Right atrium auricular region (tissue), 2 donors: ENCODE results near the gene PPP1CB. TPM values are rescaled to one million over a fixed set of nuclear protein-coding genes. Genes with fewer than 3 reads are reported as not detected.

Source experiments
- DNase-seq: peaks from one replicate; pipeline ENCODE4 v3.0.0-alpha.2; 2019; ENCODE audit warnings: low spot score
- H3K27ac ChIP-seq, 2 donors: fragments of 200-600 bp; sonication (generic); 1 replicate in 1 of 2; 2 replicates in 1 of 2; pipeline ENCODE4 v1.5.1; 2016 to 2019
- H3K27me3 ChIP-seq, 2 donors: fragments of 200-600 bp; sonication (generic); one replicate each; pipeline versions ENCODE4 v1.5.1 to v1.6.0; 2017 to 2019
- H3K36me3 ChIP-seq: fragments of 200-600 bp; sonication (generic); one replicate; pipeline ENCODE4 v1.5.1; 2016
- H3K4me1 ChIP-seq, 2 donors: fragments of 200-600 bp; sonication (generic); one replicate each; pipeline versions ENCODE4 v1.5.1 to v1.6.0; 2017 to 2019
- H3K4me3 ChIP-seq, 2 donors: fragments of 200-600 bp; sonication (generic); 1 replicate in 1 of 2; 2 replicates in 1 of 2; pipeline ENCODE4 v1.5.1; 2017 to 2019; ENCODE audit warnings: mild to moderate bottlenecking in 1 of 2, moderate library complexity in 1 of 2
- H3K9me3 ChIP-seq, 2 donors: fragments of 200-600 bp; sonication (generic); one replicate each; pipeline ENCODE4 v1.5.1; 2019
- total RNA-seq, 2 donors: library from RNA; depleted of rRNA; stranded (reverse); fragments of >200 nt; gene quantifications; one replicate each; pipeline ENCODE4 v1.1.0, GENCODE V29; 2016
- TF ChIP-seq, protein P1 (sequence below), 2 donors: fragments of 200-600 bp; sonication (generic); IDR thresholded peaks; one replicate each; pipeline ENCODE4 v1.5.1; 2019; ENCODE audit warnings: antibody characterized with exemption in 2 of 2

The PPP1CB gene
- total RNA-seq, 2 donors from 2014 or later = 185 to 213 TPM

DNA sequence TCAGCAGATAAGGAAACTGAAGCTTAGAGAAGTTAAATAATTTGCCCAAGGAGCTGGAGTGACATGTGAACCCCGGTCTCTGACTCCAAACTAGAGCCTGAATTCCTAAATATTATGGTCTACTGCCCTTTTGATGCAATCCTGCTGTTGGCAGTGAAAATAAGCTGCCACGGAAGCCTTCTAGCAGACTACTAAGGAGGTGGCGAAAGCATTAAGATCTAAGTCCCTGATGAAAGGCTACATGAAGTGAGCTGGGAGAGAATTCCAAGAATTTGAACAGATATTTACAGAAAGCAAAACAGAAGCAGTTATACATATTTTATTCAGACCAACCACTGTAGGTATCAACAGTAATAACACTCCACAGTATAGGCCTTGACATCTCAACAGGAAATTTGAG is 90.4 kb downstream of the PPP1CB start:
- no peaks in the 10 kb centered on the region for H3K4me1 ChIP-seq
- H3K4me3 ChIP-seq = no peak overlapping the region
- H3K9me3 ChIP-seq = no peaks in the 10 kb centered on the region
- TF ChIP-seq, protein P1, sequence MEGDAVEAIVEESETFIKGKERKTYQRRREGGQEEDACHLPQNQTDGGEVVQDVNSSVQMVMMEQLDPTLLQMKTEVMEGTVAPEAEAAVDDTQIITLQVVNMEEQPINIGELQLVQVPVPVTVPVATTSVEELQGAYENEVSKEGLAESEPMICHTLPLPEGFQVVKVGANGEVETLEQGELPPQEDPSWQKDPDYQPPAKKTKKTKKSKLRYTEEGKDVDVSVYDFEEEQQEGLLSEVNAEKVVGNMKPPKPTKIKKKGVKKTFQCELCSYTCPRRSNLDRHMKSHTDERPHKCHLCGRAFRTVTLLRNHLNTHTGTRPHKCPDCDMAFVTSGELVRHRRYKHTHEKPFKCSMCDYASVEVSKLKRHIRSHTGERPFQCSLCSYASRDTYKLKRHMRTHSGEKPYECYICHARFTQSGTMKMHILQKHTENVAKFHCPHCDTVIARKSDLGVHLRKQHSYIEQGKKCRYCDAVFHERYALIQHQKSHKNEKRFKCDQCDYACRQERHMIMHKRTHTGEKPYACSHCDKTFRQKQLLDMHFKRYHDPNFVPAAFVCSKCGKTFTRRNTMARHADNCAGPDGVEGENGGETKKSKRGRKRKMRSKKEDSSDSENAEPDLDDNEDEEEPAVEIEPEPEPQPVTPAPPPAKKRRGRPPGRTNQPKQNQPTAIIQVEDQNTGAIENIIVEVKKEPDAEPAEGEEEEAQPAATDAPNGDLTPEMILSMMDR (IDR thresholded peaks at IDR 0.05) = no peak
- DNase-seq = no peak
- no peak overlapping the region for H3K27ac ChIP-seq
- H3K36me3 ChIP-seq = no peaks in the 10 kb centered on the region
- H3K27me3 ChIP-seq = no peaks in the 10 kb centered on the region

Other genes with a start within 250 kb of the PPP1CB start
- under 1 TPM in 1 of 2 donors, not detected in 1; 0.30 TPM for gene SPDYA, start 59.0 kb downstream of the PPP1CB start, total RNA-seq
- 10 to 100 TPM in 1 of 2 donors, 1 to 10 TPM in 1; 7.0 to 16.2 TPM for gene TRMT61B, start 118.5 kb downstream of the PPP1CB start, total RNA-seq
- 10 to 100 TPM; 17.8 to 18.9 TPM for gene WDR43, start 142.8 kb downstream of the PPP1CB start, total RNA-seq
- 1 to 10 TPM; 2.0 to 6.6 TPM for gene TOGARAM2, start 229.5 kb downstream of the PPP1CB start, total RNA-seq